DMS79 treated with DMSO at 0.1 percent for 48 hours (cell line): ENCODE data around the gene CDKAL1.
A peak's percentile ranks its signal among the peaks of the same experiment; 100 is the strongest.
"Not testable (repeated sequence)": the region's sequence is repeated elsewhere in the genome, so short reads cannot be mapped to it uniquely, and the experiment has no call there.

ENCODE experiments used
- DNase-seq: peaks from one replicate; lab custom pipeline; 2025; lab: John Stamatoyannopoulos, UW

The CDKAL1 gene

GRCh38 chr6:21180155-21180554 lies 645.9 kb downstream of the CDKAL1 start:
- DNase-seq: no peak

GRCh38 chr6:21180800-21181337 lies 646.6 kb downstream of the CDKAL1 start:
- no peak for DNase-seq

GRCh38 chr6:21181866-21182265 lies 647.6 kb downstream of the CDKAL1 start:
- DNase-seq: no peak

- no peak for DNase-seq
These were observed 648.3 kb downstream of the CDKAL1 start for GRCh38 chr6:21182589-21182988.

GRCh38 chr6:21185861-21186478 lies 651.7 kb downstream of the CDKAL1 start:
- DNase-seq: peak; percentile 95

DNA sequence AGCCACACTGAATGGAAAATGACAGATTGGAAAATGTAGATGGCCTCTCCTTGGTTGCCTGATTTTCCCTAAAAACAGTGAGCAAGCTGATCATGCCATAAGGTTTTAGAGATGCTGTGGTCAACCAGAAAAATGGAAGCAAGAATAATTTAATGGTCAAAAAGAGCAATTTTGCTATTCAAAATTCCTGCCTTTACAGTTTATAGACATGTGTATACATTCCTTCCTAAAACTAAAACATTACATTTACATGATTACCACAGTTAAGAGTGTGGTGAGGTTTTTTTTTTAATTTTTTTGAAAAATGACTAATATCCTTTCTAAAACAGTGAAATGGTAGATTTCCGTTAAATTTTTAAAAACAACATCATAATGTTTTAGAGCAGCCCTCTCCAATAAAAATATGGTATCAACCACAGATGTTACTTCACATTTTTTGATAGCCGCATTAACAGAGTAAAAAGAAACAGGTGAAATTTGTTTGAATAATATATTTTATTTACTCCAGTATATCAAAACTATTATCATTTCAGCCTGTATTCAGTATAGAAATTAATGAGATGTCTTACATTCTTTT lies 652.3 kb downstream of the CDKAL1 start:
- no peak for DNase-seq

DNA sequence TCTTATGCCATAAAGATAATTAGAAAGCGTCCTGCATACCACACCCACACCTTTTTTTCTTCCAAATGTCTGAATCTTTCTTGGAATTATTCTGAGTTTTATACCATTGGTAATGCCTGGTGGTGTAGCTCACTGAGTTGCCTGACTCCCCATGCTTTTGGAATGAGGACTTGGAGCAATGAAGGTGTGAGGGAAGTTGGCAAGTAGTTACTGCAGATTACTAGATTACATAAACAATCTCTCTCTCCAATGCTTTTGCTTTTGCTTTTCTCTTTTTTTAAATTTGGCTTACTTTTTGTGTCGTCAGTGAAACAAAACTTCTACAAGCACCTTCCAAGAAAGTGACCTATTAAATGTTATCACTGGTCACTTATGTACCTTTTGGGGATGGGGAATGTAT lies 653.2 kb downstream of the CDKAL1 start:
- DNase-seq: peak; percentile 59

DNA sequence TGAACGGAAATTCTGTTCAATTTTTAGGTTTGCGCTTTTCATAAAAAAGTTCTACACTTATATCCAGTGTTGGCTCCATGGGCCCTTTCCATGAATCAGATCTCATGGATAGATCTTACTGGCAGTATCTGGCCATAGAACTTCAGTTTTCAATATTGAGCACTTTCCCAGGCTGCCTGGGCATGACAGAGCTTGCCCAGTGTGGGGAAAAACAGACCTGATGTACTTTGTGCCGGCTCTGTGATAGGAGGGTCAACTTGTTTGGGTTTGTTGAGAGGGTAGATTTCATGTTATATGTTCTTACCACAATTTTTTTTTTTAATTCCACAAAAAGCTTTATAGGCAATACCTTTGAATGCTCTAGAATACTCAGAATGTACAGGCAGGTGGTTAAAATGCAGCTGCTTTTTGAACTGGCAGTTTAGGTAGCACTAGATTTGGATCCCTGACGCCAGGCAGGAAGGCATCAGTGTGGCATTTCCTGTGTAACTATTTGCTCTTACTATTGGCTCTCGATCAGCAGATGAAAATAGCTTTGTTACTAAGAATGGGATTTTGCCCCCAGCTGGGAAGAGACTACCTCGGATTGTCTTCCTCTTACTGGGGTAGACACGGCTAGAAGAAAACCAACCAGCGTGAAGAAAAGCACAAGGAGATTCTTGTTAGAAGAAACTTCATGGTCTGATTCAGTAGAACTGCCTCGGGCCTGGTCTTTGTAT lies 654.4 kb downstream of the CDKAL1 start:
- DNase-seq: peak; percentile 88

- DNase-seq: peak; percentile 75
These were observed 655.5 kb downstream of the CDKAL1 start for GRCh38 chr6:21189759-21190158.

DNA sequence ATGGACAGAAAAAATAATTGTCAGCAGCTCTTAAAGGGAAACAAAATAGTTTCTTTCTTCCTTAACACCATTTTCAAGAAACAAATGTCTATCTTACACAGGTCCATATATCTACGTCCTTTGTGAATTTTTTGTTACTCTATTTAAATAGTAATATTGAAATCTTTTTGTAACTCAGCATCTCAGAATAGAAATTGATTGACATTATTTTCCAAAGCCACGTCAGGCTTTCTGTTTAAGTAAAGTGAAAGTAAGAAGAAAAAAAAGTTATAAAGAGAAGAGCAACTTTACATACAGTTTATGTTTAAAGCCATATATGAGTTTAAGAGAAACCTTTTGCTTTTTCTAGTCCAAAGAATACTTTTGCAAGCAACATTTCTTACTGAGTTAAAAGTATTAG lies 656.4 kb downstream of the CDKAL1 start:
- DNase-seq: no peak

GRCh38 chr6:21193790-21194475 lies 659.7 kb downstream of the CDKAL1 start:
- DNase-seq: no peak

DNA sequence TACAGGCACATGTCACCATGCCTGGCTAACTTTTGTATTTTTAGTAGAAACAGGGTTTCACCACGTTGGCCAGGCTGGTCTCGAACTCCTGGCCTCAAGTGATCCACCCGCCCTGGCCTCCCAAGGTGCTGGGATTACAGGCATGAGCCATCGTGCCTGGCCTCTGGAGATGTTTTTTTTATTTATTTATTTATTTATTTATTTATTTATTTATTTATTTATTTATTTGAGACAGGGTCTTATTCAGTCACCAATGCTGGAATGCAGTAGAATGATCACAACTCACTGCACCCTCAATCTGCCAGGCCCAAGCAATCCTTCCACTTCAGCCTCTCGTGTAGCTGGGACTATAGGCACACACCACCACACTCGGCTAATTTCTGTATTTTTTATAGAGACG lies 661.0 kb downstream of the CDKAL1 start:
- DNase-seq: not testable (repeated sequence)

DNA sequence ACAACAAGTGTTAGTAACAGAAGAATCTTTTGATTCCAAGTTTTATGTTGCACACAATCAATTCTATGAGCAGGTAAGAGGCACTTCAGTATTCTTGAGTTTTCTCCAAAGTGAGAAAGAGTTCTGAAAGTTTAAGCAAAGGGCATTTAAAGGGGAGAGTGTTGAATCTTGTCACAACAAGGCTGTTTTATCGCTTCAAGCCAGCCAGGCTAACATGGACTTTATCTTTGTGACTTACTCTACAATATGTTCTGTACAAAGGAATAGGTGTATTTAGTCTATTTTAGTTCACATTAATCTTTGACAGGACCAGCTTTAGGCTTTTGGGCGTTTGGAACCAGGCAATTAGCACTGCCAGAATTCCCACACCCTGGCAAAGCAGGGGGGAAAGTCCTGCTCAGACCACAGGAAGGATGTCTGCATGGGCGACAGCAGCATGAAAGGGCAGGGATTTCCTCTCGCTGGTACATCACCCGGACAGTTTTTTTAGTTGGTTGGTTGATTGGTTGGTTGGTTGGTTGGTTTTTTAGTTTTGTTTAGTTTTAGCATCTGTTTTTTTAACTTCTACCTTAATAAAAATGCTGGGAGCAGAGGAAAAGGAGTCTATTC lies 663.9 kb downstream of the CDKAL1 start:
- no peak for DNase-seq

DNA sequence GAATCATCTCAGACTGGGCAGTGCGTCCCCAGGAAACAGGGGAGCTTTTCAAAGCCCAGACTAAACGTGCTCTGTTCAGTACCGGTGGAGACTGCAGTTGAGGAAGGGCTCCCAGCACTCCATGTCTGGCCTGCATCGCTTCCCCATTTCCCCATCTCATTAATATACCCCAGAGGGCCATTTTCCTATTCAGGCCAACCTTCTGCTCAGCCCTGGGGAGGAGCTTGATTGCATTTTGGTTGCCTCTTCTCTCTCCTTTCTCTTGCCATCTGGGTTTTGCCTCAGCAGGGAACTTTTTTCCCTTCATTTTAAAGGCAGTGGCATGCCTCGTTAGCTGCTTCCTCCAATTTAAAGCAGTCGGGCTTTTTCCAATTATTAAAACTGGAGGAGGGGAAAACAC lies 665.0 kb downstream of the CDKAL1 start:
- DNase-seq: no peak

DNA sequence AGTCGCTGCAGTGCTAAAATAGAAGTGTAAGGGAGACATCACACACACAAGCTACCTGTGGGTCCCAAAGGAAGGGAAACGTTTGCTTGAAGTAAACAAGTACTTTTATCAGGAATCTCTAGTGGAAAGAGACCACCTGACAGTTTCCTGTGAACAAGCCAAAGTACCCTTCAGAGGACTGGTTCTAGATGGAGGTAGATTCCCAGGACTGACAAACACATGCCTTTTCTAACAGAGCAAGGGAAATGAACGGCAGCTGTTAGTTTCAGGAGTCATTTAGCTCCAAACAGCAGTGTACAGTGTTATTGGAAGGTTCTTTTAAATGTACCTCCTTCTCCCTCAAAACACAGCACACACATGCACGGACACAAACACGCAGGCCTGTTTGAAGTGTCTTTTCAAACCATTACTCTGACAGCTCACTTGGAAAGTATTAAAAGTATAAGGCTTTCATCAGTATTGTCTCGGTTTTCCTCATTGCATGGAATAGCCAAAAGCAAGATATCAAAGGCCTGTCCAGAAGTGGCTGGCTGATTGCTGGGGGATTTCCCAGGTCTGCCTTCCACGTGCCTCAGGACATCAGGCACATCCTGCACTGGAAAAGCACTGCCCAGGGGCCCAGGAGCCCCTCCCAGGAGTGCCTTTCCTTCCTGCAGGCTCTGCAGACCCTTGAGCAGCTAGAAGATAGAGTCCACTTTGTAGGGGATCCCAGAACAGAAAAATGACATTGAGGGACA lies 666.0 kb downstream of the CDKAL1 start:
- DNase-seq: peak; percentile 41

- peak; percentile 60 for DNase-seq
These were observed 666.9 kb downstream of the CDKAL1 start for GRCh38 chr6:21201187-21201586.

DNA sequence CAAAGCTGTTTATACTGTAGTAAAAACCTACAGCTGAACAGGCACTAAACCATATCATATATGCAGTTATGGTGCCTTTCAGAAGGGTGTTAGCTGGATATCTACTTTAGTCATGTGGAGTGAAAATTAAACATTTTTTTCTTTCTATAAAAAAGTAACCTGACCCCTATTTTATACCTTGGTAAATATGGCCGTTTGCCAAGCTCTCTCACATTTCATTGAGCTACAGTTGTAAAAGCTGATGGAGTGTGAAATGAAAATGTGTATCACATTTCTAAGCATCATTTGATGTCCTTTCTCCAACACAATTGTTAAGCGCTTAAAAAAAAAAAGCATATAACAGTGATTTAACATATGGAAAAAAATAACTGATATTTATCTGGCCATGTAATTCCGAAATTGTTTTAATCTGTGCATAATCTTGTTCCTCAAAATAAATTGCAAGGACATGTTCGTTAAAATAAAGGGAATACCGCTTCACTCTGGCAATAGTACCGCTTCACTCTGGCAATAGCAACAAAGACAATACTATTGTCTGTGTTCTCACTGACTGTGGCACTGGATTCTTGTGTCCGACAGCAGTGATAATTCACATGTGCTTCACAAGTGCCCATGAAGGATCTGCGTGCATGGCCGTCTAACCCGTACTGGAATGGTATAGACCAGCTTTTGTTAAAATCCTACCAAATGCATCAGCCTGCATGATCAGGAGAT lies 667.5 kb downstream of the CDKAL1 start:
- peak; percentile 92 for DNase-seq

DNA sequence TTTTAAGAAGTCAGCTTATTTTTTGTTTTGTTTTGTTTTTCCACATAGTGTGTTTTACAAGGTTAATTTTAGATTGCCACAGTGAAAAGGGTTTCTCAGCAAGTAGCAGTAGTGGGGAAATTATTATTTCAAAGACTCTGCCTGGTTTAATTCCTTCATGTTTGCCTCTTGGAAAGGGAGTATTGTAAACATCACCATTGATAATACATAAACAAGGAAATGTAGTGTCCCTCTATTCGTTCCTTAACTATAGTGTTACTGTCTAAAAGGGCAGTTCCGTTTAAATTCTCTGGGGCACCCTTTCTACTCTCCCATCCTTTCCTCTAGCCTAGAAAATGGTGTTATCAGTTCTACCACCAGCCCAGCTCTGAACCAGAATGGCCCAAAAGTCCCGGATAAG lies 668.3 kb downstream of the CDKAL1 start:
- DNase-seq: no peak

GRCh38 chr6:21204951-21205350 lies 670.7 kb downstream of the CDKAL1 start:
- no peak for DNase-seq

GRCh38 chr6:21208081-21208795 lies 674.0 kb downstream of the CDKAL1 start:
- no peak for DNase-seq
